HG02884 (cell line): Measurements from ENCODE around the gene WDR54.
"Not testable (repeated sequence)": the region's sequence is repeated elsewhere in the genome, so short reads cannot be mapped to it uniquely, and the experiment has no call there.

Experiments
- ATAC-seq: cut with Tn5 transposase; IDR thresholded peaks from one replicate; pipeline ENCODE4 v1.9.1; 2021; ENCODE audit warnings: mild to moderate bottlenecking, moderate library complexity; ENCODE audit not compliant: unreplicated experiment

WDR54 gene

GRCh38 chr2:74401891-74402290 lies 19.6 kb upstream of the WDR54 start:
- ATAC-seq = no peak

DNA sequence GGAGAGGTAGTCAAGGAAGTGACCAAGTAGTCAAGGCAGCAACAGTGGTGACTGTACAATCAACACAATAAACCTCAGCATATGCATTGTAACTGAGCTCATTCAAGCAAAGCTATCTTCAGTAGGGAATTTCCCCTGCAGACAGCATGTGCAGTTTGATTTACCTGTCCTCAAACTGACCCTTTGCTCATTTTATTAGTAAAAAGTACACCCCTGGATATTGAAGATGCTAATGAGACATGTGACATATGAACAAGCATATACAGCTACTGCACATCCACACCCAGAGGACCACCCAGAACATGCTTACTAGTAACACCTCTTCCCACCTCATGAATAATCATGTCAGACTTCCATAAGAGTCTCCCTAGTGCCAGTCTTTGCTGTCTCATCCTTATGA lies 15.5 kb upstream of the WDR54 start:
- peak; percentile 63 for ATAC-seq

- no peak for ATAC-seq
Measured at GRCh38 chr2:74407682-74408081, 13.8 kb upstream of the WDR54 start.

DNA sequence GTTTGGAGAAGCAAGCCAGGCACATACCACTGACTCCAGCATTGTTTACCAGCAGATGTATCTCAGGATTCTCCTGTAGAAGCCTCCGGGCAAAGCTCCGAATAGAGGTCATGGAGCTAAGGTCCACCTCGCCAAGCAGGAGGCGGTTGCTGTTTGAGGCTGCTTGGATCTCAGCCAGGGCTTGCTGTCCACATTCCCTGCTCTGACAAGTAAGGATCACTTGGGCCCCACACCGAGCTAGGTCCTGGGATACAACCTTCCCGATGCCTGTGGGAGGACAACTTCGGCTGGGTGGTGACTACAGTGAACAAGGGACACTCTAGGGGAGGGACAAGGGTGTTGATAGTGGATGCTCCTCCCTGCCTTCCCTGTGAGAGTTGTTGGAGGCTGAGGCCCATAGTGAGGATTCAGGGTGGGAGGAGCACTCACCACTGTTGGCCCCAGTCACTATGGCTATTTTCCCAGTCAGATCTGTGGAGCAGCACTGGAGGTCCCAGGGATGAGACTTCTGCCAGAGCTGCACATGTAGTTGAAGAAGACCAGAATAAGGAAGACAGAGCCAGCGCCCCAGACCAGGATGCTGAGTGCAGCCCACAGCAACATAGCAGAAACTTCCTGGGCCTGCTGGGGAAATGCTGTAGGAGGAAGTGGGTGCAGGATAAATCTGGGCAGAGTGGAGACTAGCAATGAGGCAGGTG lies 8.4 kb upstream of the WDR54 start:
- no peak for ATAC-seq

DNA sequence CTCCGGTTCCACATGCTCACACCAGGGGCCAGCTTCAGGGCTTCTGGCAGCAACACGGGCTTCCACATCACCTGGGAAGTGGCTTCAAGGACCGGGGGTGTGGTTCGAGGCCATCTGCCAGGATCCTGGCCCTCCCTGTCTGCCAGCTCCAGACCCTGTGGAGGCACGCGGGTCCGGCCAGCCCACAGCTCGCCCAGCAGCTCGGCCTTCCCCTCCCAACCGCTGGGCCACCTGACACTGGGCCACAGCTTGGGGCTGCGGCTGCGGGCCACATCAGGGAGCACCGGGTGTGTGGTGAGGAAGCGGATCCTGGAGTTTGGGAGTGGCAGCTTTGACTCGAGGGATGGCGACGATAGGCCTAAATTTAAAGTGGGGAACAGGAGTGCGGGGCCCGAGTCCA lies 7.1 kb upstream of the WDR54 start:
- ATAC-seq = no peak

GRCh38 chr2:74414881-74415761 lies 6.4 kb upstream of the WDR54 start:
- ATAC-seq = no peak

DNA sequence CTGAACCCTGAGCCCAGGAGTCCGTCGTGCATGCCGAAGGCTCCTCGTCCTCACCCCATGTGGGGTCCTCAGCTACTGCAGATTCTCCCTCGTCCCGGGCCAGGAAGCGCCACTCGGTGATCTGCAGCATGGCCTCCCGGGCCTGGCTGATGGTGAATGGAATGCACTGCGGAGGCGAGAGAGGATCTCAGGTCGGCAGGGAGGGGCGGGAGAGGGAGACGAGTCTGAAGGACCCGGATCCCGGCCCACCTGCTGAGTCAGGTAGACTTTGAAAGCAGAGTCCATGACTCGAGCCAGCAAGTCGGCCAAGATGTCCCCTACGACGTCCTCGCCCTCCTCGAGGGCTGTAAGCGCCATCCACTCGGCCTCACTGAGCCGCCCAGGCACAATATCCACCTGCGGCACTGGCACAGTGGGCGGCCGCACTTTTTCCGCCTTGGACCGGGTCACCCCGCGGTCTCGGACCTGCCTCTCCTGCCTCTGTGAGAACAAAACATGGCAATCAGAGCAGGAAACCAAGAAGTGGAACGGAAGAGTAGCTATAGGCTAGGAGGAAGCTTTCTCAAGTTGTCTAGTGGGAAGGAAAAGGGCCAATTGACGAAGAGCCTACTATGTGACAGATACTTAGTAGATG lies 5.7 kb upstream of the WDR54 start:
- ATAC-seq = no peak

DNA sequence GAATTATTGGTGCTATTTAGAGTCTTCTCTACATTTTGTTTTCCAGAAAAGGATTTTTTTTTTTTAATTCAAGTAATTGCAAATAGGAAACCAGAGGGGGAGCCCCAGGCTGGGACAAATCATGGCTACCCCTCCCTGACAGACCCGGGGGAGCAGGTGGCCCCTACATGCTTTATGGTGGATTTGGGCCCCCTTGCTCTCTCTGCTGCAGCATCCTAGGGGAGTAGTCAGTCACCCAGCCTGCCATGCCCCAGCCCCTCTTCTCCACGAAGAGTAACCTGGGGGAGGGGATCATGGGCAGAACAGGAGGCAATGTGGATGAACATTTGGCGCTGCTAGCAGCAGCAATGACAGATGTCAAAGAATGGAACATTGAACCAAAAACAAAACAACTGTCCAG lies 4.8 kb upstream of the WDR54 start:
- no peak for ATAC-seq

- ATAC-seq = no peak
Measured at GRCh38 chr2:74417197-74417596, 4.3 kb upstream of the WDR54 start.

DNA sequence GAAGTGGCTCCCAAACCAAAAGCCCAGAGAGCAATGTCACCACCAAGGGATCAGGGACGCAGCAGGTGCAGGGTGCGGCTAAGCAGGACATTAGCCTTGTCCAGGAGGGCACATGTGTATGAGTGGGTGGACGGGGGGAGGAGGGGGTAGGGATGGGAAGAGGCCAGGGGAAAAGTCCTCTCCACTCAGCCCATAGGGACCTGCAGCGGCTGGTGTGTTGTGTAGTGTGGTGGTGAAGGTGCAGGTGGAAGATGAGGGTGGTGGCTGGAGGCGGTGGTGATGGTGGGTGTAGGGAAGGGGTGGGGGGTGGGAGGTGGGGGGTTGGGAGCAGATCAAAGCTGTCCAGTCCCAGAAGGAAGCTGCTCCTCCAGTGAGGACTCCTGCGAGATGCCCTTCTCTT lies 3.8 kb upstream of the WDR54 start:
- ATAC-seq = no peak

DNA sequence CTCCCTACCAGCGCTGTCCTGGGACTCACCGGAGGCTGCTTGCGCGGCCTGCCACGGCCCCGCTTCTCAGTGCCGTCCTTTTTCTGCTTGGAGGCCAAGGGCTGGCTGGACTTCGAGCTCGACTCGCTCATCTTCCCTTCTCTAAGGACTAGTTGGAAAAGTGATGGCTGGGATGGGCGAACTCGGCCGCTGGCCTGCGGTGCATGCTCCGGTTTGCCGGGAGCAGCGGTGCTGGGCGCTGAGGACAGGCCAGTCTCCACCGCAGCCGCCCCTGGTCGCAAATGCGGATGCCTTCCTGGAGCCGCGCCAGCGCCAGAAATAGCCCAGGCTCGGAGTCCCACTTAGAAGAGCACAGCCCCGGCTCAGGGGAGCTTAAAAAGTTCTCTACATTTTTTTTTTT lies 3.2 kb upstream of the WDR54 start:
- no peak for ATAC-seq

- ATAC-seq = no peak
Measured at GRCh38 chr2:74419345-74419744, 2.2 kb upstream of the WDR54 start.

- ATAC-seq = no peak
Measured at GRCh38 chr2:74420006-74420405, 1.5 kb upstream of the WDR54 start.

DNA sequence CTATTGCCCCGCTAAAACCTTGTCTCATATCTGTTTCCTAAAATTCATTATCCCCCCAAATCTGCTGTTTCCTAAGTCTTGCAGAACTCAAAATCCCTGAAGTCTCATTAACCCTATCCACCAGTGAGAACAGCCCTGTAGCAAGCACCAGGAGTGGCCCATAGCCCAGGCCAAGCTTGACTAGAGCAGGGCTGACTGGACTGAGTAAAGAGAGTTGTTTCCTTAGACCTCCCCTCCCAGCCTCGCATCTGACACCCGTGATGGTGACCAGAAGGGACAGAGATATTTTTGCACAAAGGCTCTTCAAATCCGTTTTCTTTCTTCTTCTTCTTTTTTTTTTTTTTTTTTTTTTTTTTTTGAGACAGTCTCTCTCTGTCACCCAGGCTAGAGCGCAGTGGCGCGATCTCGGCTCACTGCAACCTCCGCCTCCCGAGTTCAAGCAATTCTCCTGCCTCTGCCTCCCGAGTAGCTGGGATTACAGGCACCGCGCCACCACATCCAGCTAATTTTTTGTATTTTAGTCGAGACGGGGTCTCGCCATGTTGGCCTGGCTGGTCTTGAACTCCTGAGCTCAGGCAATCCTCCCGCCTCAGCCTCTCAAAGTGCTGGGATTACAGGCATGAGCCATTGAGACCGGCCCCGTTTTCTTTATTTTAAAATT lies 957 bp upstream of the WDR54 start:
- not testable (repeated sequence) for ATAC-seq

DNA sequence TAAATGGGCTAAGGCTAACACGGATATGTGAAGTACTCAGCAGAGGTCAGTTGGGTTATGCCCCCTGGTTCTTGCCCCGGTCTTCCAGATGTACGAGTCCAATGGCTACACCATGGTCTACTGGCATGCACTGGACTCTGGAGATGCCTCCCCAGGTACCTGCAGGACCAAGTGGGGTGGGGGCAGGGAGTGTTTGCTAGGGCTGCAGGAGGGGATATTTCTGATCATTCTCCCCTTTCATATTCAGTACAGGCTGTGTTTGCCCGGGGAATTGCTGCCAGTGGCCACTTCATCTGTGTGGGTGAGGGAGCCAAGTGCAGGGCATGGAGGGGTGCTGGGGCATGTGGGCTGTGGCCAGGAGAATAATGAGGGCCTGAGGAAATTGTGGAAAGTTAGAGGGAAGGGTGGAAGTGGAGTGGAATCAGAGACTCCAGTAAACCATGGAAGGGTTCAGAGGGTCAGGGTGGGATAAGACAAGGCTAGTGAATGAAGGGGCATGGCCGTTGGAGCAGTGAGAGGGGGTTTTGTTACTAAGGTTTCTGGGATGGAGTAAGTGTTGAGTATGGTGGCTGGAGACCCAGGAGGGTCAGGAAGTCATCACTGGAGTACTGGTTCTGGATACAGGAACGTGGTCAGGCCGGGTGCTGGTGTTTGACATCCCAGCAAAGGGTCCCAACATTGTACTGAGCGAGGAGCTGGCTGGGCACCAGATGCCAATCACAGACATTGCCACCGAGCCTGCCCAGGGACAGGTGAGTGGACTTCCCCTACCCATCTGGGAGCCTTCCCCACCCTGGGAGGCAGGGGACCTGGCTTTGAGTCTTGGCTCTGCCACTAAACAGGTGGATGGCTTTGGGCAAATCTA lies 1.9 kb downstream of the WDR54 start:
- ATAC-seq = no peak

DNA sequence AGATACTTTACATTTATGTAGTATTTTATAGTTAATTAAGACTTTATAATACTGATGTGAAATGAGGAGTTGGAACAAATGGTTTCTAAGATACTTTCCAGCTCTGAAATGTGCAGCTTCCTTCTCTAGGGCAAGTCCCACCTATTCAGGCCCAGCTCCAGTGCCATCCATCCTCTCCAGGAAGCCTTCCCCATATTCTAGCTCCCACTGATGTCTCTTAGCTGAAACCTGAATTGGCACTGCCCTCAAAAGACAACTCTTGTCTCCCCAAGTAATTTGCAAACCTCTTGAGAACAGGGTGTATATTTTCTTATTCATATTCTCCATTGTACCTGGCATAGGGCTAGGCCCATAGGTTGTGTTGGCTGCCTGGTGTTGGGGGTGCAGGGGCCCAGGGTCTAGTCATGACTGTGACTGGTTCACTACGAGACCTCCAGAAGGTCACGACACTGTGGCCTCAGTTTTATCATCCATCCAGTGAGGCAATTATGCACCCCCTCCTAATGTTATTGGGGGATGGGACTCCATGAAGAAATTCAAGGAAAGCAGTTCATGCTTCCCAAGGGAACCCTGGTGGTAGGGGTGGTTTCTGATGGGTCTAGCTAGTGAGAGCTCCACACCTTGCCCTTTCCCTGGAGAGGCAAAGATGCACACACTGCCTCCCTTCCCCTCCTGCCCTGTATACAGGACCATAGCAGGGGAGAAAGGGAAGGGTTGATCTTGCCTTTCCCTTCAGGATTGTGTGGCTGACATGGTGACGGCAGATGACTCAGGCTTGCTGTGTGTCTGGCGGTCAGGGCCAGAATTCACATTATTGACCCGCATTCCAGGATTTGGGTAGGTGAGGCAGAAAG lies 2.8 kb downstream of the WDR54 start:
- ATAC-seq = no peak

- ATAC-seq = no peak
Measured at GRCh38 chr2:74424995-74425406, 3.5 kb downstream of the WDR54 start.

GRCh38 chr2:74425523-74425922 lies 4.0 kb downstream of the WDR54 start:
- ATAC-seq = no peak

- ATAC-seq = no peak
Measured at GRCh38 chr2:74426181-74426758, 4.7 kb downstream of the WDR54 start.
